HuH-7 (cell line): ENCODE results near the gene WDR3.

Experiments used
- DNase-seq: peaks from one replicate; pipeline ENCODE4 v3.0.0; 2011; ENCODE audit warnings: low spot score

Gene WDR3

DNA sequence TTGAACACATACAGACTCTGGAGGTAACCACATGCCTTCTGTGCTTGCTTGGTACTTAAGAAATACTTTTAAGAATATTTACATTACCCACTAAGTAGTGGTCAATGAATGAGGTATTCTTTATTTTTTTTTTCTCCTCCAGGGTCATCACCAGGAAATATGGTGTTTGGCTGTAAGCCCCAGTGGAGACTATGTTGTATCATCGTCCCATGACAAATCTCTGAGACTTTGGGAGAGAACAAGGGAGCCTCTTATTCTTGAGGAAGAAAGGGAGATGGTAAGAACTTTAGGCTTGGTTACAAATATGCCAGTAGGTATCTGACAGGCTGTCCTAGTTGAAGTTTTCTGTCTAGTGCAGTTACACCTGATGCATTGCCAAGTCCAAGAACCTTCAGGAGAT is 22.8 kb downstream of the WDR3 start:
- no peak for DNase-seq

DNA sequence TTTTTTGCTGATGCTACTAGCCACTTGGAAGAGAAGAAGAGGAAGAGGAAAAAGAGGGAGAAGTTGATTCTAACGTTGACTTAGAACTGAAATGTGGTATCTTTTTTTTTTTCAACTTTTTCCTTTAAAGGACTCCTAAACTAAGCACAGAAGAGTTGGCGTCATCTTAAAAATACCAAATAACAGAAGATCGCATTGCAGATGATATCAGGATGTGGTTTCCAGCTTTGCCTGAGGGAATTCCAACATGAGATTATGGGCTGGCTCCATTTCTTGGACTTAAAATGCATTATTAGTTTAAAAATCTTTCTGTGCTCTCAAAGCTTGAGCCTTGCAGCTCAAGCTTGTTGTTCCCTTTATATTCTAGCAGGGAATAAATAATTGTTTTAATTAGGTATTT is 29.8 kb downstream of the WDR3 start:
- DNase-seq, result no peak

DNA sequence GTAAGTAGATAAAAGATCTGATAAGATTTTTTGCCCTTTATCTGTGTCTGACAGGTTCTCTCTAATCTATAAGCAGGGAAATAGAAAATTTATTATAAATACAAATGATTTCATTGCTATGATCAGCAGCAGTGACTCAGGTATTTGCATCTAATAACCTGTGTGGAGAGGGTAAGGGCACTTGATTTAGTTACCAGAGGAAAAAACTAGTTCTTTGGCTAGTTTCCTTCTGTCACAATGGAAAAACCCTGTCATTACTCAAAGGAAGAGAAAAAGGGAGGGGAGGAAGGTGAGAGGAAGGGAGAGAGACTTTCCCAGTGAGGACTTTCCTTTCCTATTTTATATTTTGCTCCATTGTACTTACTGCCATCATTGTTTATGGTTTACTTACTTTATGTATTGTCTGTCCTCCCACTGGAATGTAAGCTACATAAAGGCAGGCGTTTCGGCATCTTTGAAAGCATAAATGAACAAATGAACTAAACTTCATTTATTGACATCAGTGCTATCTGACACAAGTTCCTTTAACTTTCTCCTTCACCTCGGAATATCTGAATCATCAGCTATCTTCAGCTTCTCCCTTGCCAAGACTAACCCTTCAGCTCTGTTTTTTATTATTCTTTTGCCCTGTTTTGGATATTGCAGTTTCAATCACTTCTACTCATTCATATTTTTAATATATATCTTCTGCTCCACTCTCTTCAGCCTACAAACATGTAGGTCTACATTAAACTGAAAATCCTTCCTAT is 34.9 kb downstream of the WDR3 start:
- DNase-seq, result no peak

DNA sequence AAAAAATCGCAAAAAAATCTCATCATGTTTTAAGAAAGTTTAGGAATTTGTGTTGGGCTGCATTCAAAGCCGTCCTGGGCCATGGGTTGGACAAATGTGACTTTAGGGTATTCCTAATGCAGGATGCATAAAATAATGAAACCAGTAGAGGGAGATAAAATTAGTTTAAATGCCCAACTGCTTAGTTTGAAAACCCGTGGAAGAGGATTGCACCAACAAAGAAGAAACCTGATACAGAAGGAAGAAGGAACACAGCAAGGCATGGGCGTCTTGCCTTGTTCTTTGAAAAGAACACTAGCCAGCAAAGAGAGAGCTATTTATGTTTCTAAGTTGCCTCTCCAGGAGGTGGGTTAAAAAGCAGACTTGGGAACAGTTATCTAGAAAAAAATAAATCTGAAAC is 37.9 kb downstream of the WDR3 start:
- DNase-seq, result no peak

DNA sequence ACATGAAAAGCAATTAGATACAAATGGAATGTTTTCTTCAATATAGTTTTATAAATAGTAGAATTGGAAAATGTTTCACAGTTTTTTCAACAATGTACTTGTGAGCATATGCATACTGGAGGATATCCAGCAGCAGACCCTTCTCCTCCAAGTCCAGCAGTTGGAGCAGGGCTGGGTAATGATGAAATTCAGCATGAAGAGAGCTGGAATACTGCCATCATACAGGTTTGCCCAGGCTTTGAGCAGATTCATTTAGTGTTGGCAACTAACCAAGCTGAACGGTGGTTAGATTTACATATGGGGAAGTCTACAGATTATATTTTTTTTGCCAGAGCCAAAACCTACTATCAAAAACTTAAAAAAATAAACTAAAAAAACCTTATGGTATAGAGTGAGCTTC is 38.3 kb downstream of the WDR3 start:
- no peak for DNase-seq

DNA sequence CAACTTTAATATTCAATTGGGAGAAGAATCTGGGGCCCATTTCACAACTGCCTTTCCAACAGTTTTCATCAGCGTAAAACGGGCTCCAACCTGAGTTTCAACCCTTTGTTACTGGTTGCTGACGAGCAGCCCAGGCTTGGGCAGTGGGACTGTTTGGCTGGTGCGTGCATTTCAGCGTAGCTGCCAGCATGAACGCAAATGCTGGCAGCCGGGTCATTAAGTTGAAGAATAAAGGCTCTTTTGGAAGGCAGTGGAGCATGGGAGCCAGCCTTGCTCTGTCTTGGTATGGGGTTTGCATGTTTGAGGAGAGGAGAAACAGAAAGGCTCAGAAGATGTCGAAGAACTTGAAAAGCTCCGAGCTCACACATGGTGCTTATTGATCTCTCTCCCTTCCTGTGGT is 40.7 kb downstream of the WDR3 start:
- DNase-seq, result no peak

DNA sequence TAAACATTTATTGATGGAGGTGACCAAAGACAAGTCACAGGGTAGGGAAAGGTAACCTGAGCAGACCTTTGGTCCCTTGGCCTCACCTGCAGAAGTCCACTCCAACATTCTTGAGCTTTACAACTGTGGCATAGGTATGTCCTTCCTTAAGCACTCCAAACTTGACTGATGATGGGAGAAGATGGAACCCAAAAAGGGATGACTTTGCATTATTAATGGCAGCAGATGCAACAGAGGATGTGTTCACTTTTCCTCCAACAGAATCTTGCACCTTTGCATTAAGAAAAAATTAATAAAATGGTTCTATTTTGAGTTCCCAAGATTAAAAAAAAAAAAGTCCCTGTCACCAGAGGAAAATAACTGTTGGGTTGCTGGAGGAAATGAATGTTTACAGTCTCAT is 42.2 kb downstream of the WDR3 start:
- DNase-seq, result no peak

DNA sequence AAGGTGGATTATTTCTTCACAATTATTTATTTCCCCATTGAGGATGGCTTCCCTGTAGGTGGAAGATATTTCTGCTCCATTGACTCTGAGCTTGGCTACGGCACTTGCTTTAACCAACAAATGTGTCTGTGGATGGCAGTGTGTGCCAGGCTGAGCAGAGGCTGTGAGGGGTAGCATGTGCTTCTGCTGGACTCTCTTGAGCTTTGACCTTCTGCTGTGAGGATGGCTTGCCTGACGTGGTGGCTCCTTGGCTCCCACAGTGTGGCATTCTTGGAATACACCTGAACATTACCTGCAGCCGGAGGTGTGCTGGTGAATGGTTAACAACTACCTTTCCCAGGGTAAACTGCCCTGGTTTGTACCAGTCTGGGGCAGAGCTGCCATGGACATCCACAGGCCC is 46.8 kb downstream of the WDR3 start:
- no peak for DNase-seq

DNA sequence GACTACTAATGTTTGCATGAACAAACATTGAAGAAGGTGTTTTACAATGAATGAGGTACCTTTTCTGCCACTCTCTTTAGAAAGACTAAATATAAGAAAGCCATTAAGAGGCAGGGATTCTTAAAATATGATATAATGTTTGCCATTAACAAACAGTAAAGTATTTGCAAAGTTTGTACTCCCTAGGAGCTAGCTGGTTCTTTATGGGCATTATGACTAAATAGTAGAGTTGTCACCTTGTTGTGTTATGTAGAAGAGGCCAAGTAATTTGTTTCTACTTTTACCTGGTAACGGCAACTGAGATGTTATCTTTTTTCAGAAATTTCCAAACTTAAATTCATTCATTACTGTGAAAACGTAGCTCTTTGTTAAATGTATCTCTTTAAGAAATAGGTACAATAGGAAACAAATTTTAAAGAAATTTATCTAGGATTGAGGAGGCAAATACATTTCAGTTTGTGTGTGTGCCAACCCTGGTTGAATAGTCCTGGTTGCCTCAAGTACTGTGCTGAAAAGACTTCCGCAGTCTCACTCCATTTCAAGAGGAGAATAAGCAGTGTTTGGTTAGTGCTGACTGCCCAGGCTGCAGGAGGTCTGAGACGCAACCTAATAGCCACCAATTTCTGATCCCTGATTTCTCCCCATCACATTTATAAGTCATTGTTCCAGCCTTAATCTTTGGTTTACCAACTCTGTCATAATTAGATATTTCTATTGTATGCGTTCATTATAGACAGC is 52.1 kb downstream of the WDR3 start:
- no peak for DNase-seq

DNA sequence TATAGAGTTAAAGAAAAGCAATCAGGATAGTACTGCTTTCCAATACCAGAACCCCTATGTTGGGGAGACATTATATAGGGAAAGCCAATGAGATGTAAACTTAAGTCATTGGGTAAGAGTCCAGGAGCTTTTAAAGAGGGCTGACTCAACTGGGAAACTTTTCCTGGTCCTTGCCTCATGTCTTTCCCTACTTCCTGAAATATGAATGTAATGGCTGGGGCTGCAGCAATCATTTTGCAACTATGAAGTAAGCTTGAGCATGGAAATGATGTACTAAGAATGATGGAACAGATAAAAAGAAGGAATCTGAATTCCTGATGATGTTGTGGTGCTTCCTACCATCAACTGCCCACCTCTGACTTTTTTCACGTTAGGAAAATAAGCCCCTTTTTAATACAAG is 55.7 kb downstream of the WDR3 start:
- no peak for DNase-seq

DNA sequence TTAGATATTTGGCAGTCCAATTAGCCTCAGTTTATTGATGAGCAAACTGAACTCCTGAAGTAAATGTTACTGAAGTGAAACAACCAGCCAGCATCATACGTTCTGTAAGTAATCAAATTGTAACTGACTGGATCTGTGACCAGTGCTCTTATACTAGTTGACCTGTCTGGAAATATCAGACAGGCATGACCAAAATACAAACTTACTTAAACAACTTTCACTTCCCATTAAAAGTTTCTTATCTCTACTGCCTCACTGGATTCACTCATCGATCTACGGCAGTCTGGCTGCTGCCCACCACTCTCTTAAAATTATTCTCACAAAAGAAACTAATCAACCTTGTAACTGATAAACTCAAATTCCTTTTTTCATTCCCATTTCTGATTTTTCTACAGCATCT is 56.4 kb downstream of the WDR3 start:
- DNase-seq, result no peak

DNA sequence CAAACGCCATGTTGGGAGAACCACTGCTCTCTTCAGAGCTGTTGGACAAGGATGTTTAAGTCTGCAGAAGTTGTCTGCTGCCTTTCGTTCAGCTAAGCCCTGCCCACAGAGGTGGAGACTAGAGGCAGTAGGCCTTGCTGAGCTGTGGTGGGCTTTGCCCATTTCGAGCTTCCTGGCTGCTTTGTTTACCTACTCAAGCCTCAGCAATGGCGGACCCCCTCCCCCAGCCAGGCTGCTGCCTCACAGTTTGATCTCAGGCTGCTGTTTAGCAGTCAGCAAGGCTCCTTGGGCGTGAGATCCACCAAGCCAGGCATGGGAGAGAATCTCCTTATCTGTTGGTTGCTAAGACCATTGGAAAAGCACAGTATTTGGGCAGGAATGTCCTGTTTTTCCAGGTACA is 74.8 kb downstream of the WDR3 start:
- no peak for DNase-seq

DNA sequence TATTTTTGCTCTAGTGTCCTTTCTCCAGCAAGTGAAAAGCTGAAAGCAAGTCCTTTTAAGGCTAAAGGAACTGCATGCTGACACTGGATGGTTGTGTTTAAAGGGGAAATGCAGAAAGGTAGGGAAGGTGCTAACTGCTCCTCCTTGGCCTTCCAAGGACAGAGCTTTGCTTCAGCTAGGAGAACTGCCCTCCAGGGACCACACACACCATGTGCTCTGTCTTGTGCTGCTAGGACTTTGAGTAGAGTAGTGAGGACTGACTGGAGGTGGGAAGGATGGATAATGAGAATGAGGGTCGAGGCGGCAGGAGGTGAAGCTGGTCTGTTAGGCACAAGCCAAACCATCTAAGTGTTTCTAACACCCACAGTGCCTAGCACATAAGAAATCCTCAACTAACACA is 77.9 kb downstream of the WDR3 start:
- DNase-seq, result no peak

DNA sequence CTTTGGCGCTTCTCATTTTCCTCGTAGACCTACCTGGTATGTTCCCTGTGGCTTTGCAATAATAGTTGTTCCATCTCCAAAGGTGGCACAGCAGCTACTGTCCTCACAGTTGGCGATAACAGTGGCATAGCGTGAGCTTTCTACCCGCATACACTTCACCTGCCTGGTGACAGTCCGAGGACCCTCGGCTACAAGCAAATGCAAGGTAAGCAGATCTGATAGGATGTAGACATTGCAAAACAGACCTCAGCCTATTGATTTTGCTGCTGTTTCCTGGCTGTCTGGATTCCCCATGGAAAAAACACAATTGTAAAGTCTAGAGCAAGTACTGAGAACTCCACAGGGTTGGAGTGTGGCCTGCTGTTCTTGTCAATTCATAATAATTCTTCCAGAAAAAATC is 78.5 kb downstream of the WDR3 start:
- DNase-seq, result no peak

DNA sequence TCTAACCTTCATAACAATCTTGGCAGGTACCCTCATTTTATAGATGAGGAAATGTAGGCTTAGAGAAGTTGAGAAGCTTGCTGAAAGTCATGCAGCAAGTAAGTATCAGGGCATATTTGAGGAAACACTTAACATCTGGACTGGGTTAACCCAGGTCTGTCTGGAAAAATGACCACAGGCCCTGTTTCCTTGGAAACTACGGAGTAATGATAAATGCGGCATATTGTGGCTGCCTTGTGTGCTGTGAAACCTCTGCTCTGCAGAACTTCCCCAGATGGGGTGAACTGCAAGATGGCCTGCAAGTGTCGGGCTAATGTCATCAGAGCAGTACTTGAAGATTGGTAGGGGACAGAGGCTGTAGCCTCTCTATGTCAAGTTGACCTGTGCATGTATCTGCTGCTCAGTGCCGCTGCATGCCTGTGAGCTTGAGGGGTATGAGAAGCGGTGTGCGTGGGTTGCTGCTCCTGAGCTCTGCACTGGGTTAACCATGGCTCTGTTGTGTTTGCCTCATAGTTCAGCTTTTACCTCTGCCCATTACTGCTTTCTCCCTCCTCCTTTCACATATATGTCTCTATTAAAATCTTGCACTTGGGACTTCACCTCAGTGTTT is 83.1 kb downstream of the WDR3 start:
- DNase-seq, result no peak

DNA sequence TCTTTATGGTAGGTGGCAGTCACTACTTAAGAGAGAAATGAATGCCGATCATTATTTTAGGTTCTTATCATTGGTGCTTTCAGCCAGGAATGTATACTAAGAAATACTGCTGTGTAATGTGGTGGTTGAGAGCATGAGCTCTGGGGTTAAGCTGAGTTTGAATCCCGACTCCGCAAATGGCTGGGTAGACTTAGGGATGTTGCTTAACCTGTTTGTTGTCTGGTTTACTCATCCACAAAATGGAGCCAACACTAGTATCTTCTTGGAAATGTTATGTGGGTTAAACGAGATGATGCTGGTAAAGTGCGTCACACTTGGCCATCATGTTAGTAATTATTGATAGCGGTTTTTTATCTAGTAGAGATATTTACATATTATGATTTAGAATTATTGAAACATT is 83.8 kb downstream of the WDR3 start:
- DNase-seq, result no peak

DNA sequence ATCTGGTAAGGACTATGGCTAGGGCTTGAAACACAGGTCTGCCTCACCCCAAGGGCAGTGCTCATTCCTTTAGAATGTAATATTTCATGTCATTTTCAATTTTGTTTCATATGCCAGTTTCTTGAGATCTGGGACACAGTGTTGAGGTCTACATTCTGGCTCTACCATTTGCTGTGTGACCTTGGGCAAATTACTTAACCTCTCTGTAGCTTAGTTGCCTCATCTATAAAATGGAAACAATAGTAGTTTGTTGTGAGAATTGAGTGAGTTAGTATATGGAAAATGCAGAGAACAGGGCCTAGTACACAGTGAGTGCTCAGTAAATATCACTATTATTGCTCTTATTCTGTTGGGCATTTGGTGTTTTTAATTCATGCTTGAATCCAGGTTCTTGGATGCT is 84.4 kb downstream of the WDR3 start:
- DNase-seq, result no peak
